Measurements from ENCODE around the gene SERPINB10.

- TF ChIP-seq CTCF (IDR thresholded peaks at IDR 0.05): no peak
- no peak for TF ChIP-seq FOXJ3 (CRISPR knock-in tag; IDR thresholded peaks at IDR 0.05; ENCODE audit: borderline replicate concordance)
- TF ChIP-seq, protein P1, sequence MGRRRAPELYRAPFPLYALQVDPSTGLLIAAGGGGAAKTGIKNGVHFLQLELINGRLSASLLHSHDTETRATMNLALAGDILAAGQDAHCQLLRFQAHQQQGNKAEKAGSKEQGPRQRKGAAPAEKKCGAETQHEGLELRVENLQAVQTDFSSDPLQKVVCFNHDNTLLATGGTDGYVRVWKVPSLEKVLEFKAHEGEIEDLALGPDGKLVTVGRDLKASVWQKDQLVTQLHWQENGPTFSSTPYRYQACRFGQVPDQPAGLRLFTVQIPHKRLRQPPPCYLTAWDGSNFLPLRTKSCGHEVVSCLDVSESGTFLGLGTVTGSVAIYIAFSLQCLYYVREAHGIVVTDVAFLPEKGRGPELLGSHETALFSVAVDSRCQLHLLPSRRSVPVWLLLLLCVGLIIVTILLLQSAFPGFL (CRISPR knock-in tag; IDR thresholded peaks at IDR 0.05; ENCODE audit: borderline replicate concordance): no peak
- TF ChIP-seq PRDM15 (CRISPR knock-in tag; IDR thresholded peaks at IDR 0.05): no peak
Observed at GRCh38 chr18:63879709-63880108, 28.0 kb upstream of the SERPINB10 start.
